H9 (cell line): ENCODE data around the gene IFFO2. TPM values are rescaled to one million over a fixed set of nuclear protein-coding genes. Genes with fewer than 3 reads are reported as not detected.

Experiments
- DNase-seq: peaks from one replicate; pipeline ENCODE4 v3.0.0-alpha.2; 2017
- H2AFZ ChIP-seq: one replicate; pipeline ENCODE4 v1.6.1; 2013; ENCODE audit warnings: mild to moderate bottlenecking, low read length, control low read depth, moderate library complexity
- H2AK5ac ChIP-seq: 2 replicates; pipeline ENCODE4 v1.6.1; 2013; ENCODE audit warnings: low read length, control low read depth, mixed read lengths; ENCODE audit not compliant: insufficient read length
- H2BK120ac ChIP-seq: one replicate; pipeline ENCODE4 v1.6.1; 2013; ENCODE audit warnings: low read depth, mild to moderate bottlenecking, low read length, control low read depth, inconsistent platforms; ENCODE audit not compliant: poor library complexity, severe bottlenecking
- H2BK12ac ChIP-seq: 2 replicates; pipeline ENCODE4 v1.6.1; 2013; ENCODE audit warnings: low read length, control low read depth, mixed read lengths, low read depth; ENCODE audit not compliant: insufficient read length
- H2BK15ac ChIP-seq: 2 replicates; pipeline ENCODE4 v1.6.1; 2013; ENCODE audit warnings: low read depth, low read length, control low read depth
- H2BK20ac ChIP-seq: one replicate; pipeline ENCODE4 v1.6.1; 2013; ENCODE audit warnings: low read depth, mild to moderate bottlenecking, low read length, control low read depth, inconsistent platforms; ENCODE audit not compliant: poor library complexity, severe bottlenecking
- H2BK5ac ChIP-seq: 2 replicates; pipeline ENCODE4 v1.6.1; 2013; ENCODE audit warnings: low read length, control low read depth, mixed read lengths; ENCODE audit not compliant: insufficient read length
- H3K14ac ChIP-seq: 2 replicates; pipeline ENCODE4 v1.6.1; 2013; ENCODE audit warnings: low read length, control low read depth; ENCODE audit not compliant: insufficient read depth
- H3K18ac ChIP-seq: 2 replicates; pipeline ENCODE4 v1.6.1; 2013; ENCODE audit warnings: low read depth, mild to moderate bottlenecking, mixed read lengths, low read length, control low read depth; ENCODE audit not compliant: insufficient read length
- H3K23ac ChIP-seq: 2 replicates; pipeline ENCODE4 v1.6.1; 2013; ENCODE audit warnings: low read length, control low read depth, mixed read lengths, low read depth; ENCODE audit not compliant: insufficient read length
- H3K23me2 ChIP-seq: 2 replicates; pipeline ENCODE4 v1.6.1; 2013; ENCODE audit warnings: low read depth, mild to moderate bottlenecking, mixed read lengths, low read length, control low read depth; ENCODE audit not compliant: insufficient read length, poor library complexity, severe bottlenecking
- H3K27ac ChIP-seq: 2 replicates; pipeline ENCODE4 v1.5.1; 2013; ENCODE audit warnings: low read length, control low read depth, mixed read lengths, low read depth; ENCODE audit not compliant: insufficient read length
- H3K27me3 ChIP-seq: 2 replicates; pipeline ENCODE4 v1.6.1; 2013; ENCODE audit warnings: low read length, control low read depth, inconsistent platforms; ENCODE audit not compliant: insufficient read depth
- H3K4ac ChIP-seq: 2 replicates; pipeline ENCODE4 v1.6.1; 2013; ENCODE audit warnings: low read depth, mild to moderate bottlenecking, control low read depth, inconsistent platforms, low read length, moderate library complexity
- H3K4me1 ChIP-seq: 2 replicates; pipeline ENCODE4 v1.6.1; 2013; ENCODE audit warnings: low read length, control low read depth, inconsistent platforms; ENCODE audit not compliant: insufficient read depth
- H3K4me2 ChIP-seq: 2 replicates; pipeline ENCODE4 v1.6.1; 2013; ENCODE audit warnings: low read length, control low read depth, mixed read lengths; ENCODE audit not compliant: insufficient read length, insufficient read depth
- H3K56ac ChIP-seq: 2 replicates; pipeline ENCODE4 v1.6.1; 2013; ENCODE audit warnings: low read depth, mild to moderate bottlenecking, mixed read lengths, low read length, control low read depth; ENCODE audit not compliant: insufficient read length
- H3K79me1 ChIP-seq: 2 replicates; pipeline ENCODE4 v1.6.1; 2013; ENCODE audit warnings: low read depth, mild to moderate bottlenecking, moderate library complexity, low read length, control low read depth, inconsistent platforms; ENCODE audit not compliant: insufficient read depth, poor library complexity, severe bottlenecking
- H3K79me2 ChIP-seq: 2 replicates; pipeline ENCODE4 v1.6.1; 2013; ENCODE audit warnings: low read length, control low read depth, inconsistent platforms; ENCODE audit not compliant: insufficient read depth
- H3K9ac ChIP-seq: 2 replicates; pipeline ENCODE4 v1.6.1; 2013; ENCODE audit warnings: low read length, control low read depth, mixed read lengths; ENCODE audit not compliant: insufficient read length; ENCODE audit errors: extremely low read depth
- H3K9me3 ChIP-seq: one replicate; pipeline ENCODE4 v1.6.1; 2013; ENCODE audit warnings: low read depth, low read length, inconsistent platforms; ENCODE audit not compliant: control insufficient read depth
- H3T11ph ChIP-seq: one replicate; pipeline ENCODE4 v1.6.1; 2013; ENCODE audit warnings: mild to moderate bottlenecking, low read length, control low read depth, inconsistent platforms
- H4K20me1 ChIP-seq: one replicate; pipeline ENCODE4 v1.6.1; 2013; ENCODE audit not compliant: control insufficient read depth, insufficient read length, insufficient read depth
- H4K5ac ChIP-seq: 2 replicates; pipeline ENCODE4 v1.6.1; 2013; ENCODE audit warnings: low read depth, mild to moderate bottlenecking, mixed read lengths, low read length, control low read depth; ENCODE audit not compliant: insufficient read length
- H4K8ac ChIP-seq: replicated peaks from 2 replicates; pipeline ENCODE4 v1.6.1; 2013; ENCODE audit warnings: low read length, control low read depth, mixed read lengths, low read depth; ENCODE audit not compliant: insufficient read length
- H4K91ac ChIP-seq: 2 replicates; pipeline ENCODE4 v1.6.1; 2013; ENCODE audit warnings: low read depth, mild to moderate bottlenecking, moderate library complexity, mixed read lengths, low read length, control low read depth; ENCODE audit not compliant: insufficient read length
- H3K27ac Mint-ChIP-seq, 3 experiments: 2 replicates in 2 of 3; 3 replicates in 1 of 3; pipeline ENCODE4 v1.8.0; 2020 to 2021; ENCODE audit warnings: mixed read lengths in 3 of 3, mild to moderate bottlenecking in 1 of 3, moderate library complexity in 1 of 3
- H3K27me3 Mint-ChIP-seq: 2 replicates; pipeline ENCODE4 v1.8.0; 2021; ENCODE audit warnings: low read depth, mild to moderate bottlenecking, moderate library complexity, mixed read lengths
- H3K36me3 Mint-ChIP-seq, 3 experiments: 2 replicates in 2 of 3; 3 replicates in 1 of 3; pipeline ENCODE4 v1.8.0; 2020 to 2021; ENCODE audit warnings: low read depth in 3 of 3, mixed read lengths in 3 of 3; ENCODE audit not compliant: insufficient read depth in 1 of 3
- H3K4me1 Mint-ChIP-seq, 2 experiments: 2 replicates each; pipeline ENCODE4 v1.8.0; 2020; ENCODE audit warnings: mixed read lengths in 2 of 2
- H3K4me3 Mint-ChIP-seq, 2 experiments: 2 replicates in 1 of 2; 3 replicates in 1 of 2; pipeline ENCODE4 v1.8.0; 2020 to 2021; ENCODE audit warnings: mild to moderate bottlenecking in 2 of 2, mixed read lengths in 2 of 2, moderate library complexity in 1 of 2
- H3K9me3 Mint-ChIP-seq, 2 experiments: 2 replicates in 1 of 2; 3 replicates in 1 of 2; pipeline ENCODE4 v1.8.0; 2020; ENCODE audit warnings: mild to moderate bottlenecking in 2 of 2, mixed read lengths in 2 of 2, moderate library complexity in 1 of 2
- WGBS: extraction: QIAGEN DNeasy Blood & Tissue Kit; methylation state at CpG from one replicate; pipeline ENCODE4 v1.1.7; 2013; ENCODE audit warnings: missing lambda C conversion rate, low lambda C conversion rate, mixed read lengths; ENCODE audit not compliant: insufficient read length; ENCODE audit errors: extremely low coverage; 5-methylcytosine and 5-hydroxymethylcytosine counted together
- total RNA-seq: library from RNA; stranded (reverse); gene quantifications from 2 replicates; pipeline ENCODE4 v1.2.1, GENCODE V29; 2021
- TF ChIP-seq, protein P1 (sequence below): fragments of 200-600 bp; sonication (generic); conservative IDR thresholded peaks from 3 replicates; pipeline ENCODE4 v1.8.0; 2021; ENCODE audit warnings: antibody characterized with exemption, mild to moderate bottlenecking

Gene IFFO2
- total RNA-seq, 1 experiment from 2014 or later, result 3.6 TPM

- peaks cover 0 to 5% (median 2%) of the 10 kb centered on the region in 3 experiments; a peak in 4 of 7 replicates for H3K36me3 Mint-ChIP-seq
- H3K4me1 ChIP-seq, result no peaks in the 10 kb centered on the region
Observed at GRCh38 chr1:18921516-18922251, 34.8 kb downstream of the IFFO2 start.

More at GRCh38 chr1:18921516-18922251, 34.8 kb downstream of the IFFO2 start:
- no peaks in the 10 kb centered on the region for H3K27me3 Mint-ChIP-seq
- Histone ChIP-seq H4K5ac (no peak overlapping the region), H3K27ac (no peak overlapping the region), H3K4ac (no peak overlapping the region), H3K79me2 (no peaks in the 10 kb centered on the region), H2BK15ac (no peak overlapping the region), H3K14ac (no peak overlapping the region), H4K91ac (no peak overlapping the region), H3K18ac (no peak overlapping the region), H3K56ac (no peak overlapping the region), H2BK120ac (no peak overlapping the region), H2BK12ac (no peak overlapping the region), H2BK5ac (no peak overlapping the region), H4K20me1 (no peaks in the 10 kb centered on the region), H3K79me1 (no peaks in the 10 kb centered on the region), H3K27me3 (no peaks in the 10 kb centered on the region), H3K23ac (no peak overlapping the region), H3K9ac (no peak overlapping the region), H2AK5ac (no peak overlapping the region), H3K23me2 (no peaks in the 10 kb centered on the region), H3K9me3 (no peaks in the 10 kb centered on the region), H3T11ph (no peak overlapping the region), H4K8ac (no peak overlapping the region), H3K4me2 (no peak overlapping the region), H2BK20ac (no peak overlapping the region), H2AFZ (no peak overlapping the region)
- DNase-seq, result no peak
- WGBS, result no CpG with 5 or more reads among the region's 17 CpGs
- H3K4me3 Mint-ChIP-seq, result no peak overlapping the region
- TF ChIP-seq, protein P1, sequence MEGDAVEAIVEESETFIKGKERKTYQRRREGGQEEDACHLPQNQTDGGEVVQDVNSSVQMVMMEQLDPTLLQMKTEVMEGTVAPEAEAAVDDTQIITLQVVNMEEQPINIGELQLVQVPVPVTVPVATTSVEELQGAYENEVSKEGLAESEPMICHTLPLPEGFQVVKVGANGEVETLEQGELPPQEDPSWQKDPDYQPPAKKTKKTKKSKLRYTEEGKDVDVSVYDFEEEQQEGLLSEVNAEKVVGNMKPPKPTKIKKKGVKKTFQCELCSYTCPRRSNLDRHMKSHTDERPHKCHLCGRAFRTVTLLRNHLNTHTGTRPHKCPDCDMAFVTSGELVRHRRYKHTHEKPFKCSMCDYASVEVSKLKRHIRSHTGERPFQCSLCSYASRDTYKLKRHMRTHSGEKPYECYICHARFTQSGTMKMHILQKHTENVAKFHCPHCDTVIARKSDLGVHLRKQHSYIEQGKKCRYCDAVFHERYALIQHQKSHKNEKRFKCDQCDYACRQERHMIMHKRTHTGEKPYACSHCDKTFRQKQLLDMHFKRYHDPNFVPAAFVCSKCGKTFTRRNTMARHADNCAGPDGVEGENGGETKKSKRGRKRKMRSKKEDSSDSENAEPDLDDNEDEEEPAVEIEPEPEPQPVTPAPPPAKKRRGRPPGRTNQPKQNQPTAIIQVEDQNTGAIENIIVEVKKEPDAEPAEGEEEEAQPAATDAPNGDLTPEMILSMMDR, result no peak
- H3K4me1 Mint-ChIP-seq, result peaks cover 13 to 23% of the 10 kb centered on the region in 2 experiments
- H3K27ac Mint-ChIP-seq, result no peak overlapping the region
- H3K9me3 Mint-ChIP-seq, result peaks cover 2 to 4% of the 10 kb centered on the region in 2 experiments; a peak in 3 of 5 replicates
